Fibroblast of the conjunctiva (primary cell): ENCODE results near the gene CCDC127.
"Not testable (repeated sequence)": the region's sequence is repeated elsewhere in the genome, so short reads cannot be mapped to it uniquely, and the experiment has no call there.

Experiments
- DNase-seq: peaks from one replicate; pipeline ENCODE4 v3.0.0-alpha.2; 2010; ENCODE audit warnings: low read depth

Gene CCDC127

DNA sequence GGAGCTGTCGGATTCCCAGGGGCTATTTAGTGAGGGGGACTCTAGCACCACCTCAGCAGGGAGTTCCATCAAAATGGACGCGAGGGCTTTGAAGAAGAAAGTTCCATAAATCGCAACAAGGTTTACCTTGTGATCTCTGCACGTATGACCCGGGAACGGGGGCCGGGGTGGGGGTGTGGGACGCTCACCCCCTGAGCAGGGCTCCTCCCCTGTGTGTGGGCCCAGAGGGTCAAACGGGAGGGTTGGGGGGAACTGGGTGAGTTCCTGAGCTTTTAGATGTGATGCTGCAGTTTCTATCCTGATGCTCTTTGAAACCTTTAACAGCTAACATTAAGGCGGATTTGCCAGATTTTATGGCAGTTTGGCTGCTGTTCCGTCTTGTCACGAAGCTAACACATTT is 45.5 kb downstream of the CCDC127 start:
- no peak for DNase-seq

DNA sequence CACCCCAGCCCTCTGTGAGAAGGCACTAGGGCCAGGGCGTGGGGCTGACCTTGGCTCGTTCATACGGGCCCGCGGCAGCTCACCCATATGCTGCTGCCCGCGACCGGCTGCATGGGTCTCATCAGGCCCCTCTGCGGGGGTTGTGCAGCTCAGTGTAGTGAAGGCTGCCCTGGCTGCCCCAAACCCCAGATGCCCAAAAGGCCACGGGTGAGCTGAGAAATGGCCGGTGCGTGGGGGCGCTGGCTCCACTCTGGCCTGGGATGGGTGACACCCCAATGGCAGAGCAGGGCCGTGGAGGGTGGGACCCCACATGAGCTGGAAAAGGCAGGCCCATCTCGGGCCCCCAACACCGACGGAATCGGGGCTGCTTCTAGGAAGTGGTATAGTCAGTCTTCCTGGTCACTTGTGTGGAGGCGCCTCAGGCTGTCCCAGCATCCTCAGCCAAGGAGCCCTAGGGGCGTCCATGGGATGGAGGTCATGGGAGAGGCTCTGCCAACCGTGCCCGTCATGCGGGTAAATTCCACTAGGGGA is 46.1 kb downstream of the CCDC127 start:
- no peak for DNase-seq

DNA sequence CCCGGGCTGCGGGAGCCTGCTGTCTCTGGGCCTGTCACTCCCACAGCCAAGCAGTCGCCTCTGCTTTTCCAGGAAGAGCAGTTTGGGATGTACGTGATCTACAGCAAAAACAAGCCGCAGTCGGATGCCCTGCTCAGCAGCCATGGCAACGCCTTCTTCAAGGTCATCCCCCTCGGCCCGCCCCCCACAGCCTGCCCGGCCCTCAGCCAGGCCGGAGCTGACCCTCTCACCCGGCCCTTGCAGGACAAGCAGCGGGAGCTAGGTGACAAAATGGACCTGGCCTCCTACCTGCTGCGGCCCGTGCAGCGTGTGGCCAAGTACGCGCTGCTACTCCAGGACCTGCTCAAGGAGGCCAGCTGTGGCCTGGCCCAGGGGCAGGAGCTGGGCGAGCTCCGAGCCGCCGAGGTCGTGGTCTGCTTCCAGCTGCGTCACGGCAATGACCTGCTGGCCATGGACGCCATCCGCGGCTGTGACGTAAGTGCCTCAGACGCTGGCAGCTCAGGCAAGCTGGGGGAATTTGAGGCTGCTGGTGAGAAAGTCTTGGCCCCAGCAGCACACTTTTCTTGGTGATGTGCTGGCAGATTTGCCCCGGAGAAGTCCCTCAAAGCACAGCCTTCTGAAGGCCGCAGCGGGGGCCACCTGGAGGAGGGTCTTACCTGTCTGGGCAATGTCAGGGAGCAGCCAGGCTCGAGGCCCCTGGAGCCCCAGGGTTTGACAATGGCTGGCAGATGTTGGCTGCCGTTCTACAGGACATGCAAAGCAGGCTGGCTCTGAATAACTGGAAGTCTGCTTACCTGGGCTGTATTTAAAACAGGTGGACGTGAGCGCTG is 46.8 kb downstream of the CCDC127 start:
- DNase-seq: no peak

DNA sequence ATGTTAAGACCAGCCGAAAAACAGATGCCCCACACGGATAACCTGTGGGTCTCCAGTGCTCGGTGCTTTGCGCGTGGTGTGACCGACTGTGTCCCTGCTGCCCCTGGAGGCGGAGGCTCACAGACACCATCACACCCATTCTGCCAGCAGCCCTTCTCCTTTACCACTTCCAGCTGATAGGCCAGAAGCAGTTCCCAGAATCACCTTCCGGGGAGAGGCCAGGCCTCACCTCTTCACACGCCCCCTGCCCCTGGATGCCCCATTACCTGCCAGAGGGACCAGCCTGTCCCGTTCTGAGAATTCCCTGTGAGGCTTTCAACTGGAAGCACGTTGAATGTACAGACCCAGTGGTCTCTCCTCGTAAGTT is 48.2 kb downstream of the CCDC127 start:
- DNase-seq: no peak

DNA sequence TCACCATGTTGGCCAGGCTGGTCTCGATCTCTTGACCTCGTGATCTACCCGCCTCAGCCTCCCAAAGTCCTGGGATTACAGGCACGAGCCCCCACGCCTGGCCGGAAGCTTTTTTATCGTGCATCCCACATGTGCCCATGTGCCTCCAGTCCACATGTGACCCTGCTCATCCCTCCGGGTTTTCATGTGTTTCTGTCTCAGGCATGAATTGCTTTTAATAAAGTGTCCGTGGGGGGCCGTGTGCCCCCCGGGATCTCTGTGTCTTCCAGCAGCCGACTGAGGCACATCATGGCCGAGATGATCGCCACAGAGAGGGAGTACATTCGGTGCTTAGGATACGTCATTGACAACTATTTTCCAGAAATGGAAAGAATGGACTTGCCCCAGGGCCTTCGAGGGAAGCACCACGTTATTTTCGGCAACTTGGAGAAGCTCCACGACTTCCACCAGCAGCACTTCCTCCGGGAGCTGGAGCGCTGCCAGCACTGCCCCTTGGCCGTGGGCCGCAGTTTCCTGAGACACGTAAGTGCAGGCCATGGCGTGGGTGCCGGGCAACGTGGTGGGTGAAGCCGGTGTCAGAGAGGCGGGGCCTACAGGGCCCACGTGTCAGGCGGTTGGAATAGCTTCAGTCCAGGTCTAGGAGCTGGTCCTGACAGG is 48.8 kb downstream of the CCDC127 start:
- no peak for DNase-seq

DNA sequence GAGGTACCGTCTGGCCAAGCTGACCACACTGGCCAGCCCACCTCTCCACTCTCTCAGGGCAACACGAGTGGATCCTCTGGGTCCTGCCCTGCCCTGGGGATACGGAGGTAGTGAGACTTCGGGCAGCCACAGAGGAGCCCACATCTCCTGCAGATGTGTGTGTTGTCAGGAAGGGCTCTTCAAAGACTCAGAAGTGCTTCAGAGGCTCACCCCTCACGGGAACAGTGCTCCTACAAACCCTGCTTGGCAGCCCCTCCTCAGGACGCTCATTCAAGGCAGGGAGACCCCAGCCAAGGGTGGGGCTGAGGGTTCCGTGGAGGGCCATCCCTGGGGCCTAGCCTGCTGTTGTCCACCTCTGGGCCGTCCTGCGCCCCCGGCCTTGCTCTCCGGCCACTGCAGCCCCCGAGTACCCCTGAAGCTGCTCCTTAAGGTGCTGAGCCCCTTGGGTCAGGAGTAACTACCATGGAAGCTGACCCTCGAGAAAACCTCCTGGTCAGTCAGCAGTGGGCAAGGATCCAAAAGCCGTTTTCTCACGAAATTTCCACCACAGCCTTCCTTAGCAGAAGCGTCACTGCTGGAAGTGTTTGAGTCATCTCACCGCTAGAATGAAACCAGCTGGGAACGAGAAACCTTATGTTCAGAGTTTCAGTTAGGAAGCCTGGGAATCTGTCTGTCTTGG is 49.8 kb downstream of the CCDC127 start:
- peak; percentile 55 for DNase-seq

DNA sequence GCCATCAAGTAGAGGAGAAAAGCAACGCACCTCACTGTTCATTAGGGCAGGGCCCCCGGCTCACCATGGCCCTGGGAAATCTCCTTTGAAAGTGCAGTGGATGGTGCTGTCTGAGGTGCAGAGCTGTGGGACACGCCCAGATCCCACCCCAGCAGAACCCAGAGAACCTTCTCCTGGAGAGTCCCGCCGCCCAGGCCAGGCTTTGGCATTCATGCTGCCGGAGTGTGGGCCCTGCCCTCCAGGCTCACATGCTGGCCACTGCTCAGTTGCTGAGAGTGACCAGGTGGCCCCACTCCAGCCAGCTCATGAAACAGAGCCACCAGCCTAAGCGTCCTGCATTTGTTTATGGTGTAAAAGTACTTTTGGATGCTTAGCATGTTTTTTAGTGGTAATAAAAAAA is 50.4 kb downstream of the CCDC127 start:
- no peak for DNase-seq

DNA sequence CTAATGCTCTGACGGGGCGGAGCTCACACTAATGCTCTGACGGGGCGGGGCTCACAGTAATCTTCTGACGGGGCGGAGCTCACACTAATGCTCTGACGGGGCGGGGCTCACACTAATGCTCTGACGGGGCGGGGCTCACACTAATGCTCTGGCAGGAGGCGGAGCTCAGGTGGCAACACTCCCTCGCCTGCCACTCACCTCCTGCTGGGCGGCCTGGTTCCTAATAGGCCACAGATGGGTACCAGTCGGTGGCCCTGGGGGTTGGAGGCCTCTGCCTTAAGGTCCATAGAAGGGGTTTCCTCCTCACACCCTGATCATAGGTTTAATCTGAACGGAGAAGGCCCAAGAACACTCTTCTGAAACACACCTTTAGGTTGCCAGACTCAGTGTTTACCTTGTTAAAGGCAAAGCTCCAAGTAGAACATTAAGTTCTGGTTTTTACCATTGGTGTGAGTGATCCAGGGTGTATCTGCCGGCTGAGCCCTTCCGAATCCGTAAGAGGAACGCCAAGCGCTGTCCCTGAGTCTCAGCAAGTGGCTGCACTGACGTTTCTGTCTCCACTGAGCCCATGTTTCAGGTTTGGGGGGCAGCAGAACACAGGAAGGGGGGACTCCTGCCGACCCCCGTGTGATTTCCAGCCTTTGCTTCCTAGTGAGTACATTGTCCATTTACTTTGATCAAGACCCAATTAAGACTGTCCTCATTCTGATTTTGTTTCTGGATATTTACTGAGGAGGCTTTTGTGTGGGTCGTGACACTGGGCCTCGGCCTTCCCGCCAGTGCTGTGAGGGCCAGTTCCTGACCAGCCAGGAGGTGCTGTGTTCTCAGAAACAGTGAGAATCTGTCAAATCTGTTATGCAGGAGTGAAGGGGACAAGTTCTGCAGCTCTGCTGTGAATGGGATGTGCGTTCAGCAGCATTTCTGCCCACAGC is 51.2 kb downstream of the CCDC127 start:
- DNase-seq: no peak

DNA sequence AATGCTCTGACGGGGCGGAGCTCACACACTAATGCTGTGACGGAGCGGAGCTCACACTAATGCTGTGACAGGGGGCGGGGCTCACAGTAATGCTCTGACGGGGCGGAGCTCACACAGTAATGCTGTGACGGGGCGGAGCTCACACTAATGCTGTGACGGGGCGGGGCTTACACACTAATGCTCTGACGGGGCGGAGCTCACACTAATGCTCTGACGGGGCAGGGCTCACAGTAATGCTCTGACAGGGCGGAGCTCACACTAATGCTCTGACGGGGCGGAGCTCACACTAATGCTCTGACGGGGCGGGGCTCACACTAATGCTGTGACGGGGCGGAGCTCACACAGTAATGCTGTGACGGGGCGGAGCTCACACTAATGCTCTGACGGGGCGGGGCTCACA is 53.2 kb downstream of the CCDC127 start:
- not testable (repeated sequence) for DNase-seq

DNA sequence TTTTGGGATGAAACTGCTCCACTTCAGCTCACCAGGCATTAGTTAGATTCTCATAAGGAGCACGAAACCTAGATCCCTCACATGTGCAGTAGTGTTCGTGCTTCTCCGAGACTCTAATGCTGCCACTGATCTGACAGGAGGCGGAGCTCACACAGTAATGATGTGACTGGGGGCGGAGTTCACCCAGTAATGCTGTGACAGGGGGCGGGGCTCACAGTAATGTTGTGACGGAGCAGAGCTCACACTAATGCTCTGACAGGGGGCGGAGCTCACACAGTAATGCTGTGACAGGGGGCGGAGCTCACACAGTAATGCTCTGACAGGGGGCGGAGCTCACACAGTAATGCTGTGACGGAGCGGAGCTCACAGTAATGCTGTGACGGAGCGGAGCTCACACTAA is 53.7 kb downstream of the CCDC127 start:
- no peak for DNase-seq

DNA sequence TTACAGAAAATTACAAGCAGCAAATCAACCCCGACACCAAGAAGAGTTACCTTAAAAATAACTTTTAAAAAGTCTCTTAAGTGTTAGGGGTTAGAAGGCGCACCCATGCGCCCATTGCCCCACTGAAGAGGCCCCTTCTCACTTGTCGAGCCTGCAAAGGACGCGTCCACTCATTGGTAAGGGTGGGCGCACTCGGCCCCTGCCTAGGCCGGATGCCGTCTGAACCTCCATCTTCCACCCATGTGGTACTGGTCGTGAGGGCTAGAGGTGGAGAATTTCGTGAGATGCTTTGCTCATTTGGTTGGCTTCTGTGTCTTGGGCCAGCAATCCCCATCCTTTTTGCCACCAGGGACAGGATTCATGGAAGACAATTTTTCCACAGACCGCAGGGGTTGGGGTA is 54.1 kb downstream of the CCDC127 start:
- no peak for DNase-seq

DNA sequence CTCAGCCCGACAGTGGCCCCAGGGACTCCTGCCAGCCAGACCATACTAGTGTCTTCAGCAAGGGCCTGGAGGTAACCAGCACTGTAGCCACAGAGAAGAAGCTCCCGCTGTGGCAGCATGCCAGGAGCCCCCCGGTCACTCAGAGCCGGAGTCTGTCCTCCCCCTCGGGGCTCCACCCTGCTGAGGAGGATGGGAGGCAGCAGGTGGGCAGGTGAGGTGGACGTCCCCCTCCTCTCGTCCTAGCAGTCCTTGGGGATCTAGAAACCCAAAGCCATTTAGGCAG is 54.7 kb downstream of the CCDC127 start:
- no peak for DNase-seq

DNA sequence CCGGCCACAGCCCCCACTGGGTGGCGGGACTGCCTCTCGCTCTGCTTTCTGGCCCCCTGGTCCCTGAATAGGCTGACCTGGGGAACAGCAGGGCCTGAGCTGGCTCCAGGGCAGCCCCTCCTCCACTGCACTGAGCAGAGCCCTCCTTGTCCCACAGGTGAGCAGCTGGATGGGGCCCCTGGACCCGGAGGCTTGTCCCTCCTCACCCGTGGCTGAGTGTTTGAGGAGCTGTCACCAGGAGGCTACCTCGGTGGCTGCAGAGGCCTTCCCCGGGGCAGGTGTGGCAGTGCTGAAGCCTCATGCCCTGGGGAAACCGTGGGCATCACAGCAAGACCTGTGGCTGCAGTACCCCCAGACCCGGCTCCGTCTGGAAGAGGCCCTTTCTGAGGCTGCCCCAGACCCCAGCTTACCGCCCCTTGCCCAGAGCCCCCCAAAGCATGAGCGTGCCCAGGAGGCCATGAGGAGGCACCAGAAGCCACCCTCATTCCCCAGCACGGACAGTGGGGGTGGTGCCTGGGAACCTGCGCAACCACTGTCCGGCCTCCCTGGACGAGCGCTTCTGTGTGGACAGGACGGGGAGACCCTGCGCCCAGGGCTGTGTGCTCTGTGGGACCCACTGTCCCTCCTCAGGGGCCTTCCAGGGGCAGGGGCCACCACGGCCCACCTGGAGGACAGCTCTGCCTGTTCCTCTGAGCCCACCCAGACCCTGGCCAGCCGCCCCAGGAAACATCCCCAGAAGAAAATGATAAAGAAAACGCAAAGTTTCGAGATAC is 55.2 kb downstream of the CCDC127 start:
- DNase-seq: no peak

DNA sequence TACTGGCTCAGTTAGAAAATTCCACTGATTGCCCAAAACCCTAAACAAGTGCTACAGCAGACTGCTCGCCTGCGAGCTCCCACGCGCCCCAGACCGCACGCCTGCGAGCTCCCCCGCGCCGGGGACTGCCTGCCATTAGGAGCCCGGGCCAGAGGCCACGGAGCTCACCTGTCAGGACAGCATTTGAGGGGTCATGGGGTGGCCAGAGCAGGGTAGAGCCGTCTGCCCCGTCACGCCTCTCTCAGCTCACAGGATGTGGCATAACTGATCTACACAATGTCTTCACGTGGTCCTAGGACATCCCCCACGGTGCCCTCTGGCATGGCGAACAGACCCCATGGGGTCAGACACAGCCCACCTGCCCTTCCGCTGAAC is 55.8 kb downstream of the CCDC127 start:
- no peak for DNase-seq

DNA sequence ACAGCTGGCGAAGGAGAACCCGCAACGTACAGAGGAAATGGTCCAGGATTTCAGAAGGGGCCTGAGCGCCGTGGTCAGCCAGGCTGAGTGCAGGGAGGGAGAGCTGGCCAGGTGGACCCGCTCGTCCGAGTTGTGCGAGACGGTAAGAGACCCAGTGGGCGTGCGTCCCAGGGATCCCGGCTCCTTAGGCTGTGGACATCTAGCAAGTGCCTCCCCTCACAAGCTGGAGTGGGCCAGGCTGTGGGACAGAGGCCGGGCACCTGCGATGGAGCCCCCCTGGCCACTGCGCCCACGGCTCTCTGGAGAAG is 56.2 kb downstream of the CCDC127 start:
- no peak for DNase-seq

DNA sequence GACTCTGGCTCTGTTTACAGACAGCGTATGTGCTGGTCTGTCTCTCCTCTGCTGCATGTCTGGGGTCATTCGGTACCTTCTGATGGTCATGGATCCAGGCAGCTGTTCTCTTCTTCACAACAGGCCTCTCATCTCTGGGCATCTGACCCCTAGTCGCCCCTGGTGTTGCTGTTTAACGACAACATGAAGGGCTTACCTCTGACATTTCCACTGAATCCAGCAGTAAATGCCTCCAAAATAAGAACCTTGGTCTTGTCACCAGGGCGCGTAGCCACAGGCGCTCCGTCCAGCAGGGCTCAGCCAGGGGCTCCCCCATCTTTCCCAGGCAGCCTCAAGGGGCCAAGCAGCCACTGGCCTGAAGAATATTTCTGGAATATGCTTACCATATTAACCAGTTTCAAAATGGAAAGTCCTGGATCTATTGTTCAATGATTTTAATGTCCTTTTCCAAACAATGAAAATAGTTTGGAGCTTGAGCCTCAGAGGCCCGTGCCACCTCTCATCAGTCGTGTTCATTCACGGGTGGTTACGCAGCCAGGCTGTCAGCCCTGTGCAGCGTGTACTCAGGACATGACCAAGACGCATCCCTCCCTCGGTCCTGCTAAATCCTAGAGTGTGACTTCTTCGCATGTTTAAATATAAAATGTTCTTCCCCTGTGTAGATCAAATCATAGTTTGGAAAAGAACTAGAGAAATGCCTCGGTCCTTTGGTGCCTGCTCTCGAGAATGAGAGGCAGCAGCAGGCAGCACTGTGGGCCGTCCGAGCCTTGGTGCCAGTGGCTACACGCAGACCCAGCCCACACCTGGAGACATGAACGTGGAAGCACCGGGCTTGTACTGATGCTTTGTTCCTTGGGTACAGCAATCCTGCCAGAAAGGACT is 56.8 kb downstream of the CCDC127 start:
- no peak for DNase-seq

DNA sequence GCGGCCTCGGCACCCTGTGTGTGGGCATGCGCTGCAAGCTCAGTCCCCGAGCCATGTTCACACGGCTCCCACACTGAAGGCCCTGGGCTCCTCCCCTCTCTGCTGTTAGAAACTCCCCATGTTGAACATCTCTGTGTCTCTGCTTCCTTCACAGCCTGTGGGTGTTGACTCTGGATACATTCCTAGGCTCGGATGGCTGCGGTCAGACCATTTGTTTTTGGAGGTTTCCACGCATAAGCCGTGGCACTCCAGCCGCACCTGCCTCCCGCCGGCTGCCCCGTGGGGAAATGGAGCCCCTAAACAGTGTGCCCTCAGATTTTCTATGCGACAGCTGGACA is 57.8 kb downstream of the CCDC127 start:
- DNase-seq: no peak

DNA sequence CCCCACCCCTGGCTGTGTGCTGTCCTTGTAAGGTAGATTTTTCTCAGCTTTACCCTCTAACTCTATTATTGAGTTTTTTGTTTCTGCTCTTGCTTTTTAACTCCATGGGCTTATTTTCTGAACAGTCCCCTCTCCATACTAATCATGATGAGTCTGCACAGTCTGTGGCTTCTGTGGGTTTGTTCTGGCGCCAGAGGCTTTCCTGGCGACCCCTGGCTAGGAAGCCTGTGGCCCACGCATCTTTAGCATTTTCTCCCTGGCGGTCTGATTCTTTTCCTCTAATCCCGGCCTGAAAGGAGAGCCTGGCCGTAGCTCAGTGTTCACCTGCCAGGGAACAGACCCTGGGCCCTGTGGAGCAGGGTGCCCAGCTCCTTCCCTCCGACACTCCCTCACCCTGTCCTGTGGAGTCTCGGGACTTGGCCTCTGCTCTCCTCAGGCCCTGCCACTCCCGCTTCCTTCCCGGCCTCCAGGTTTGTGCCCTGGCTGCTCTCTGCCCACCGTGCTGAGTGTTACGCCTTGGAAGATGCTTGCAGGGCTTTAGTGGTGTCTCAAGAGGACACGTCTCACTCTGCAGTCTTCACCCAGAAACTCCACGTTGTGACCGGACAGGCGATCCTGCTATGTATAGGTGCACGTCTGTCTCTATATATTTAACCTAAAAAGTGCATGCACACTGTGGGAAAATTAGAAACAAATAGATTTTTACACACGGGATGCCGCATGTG is 58.3 kb downstream of the CCDC127 start:
- no peak for DNase-seq

DNA sequence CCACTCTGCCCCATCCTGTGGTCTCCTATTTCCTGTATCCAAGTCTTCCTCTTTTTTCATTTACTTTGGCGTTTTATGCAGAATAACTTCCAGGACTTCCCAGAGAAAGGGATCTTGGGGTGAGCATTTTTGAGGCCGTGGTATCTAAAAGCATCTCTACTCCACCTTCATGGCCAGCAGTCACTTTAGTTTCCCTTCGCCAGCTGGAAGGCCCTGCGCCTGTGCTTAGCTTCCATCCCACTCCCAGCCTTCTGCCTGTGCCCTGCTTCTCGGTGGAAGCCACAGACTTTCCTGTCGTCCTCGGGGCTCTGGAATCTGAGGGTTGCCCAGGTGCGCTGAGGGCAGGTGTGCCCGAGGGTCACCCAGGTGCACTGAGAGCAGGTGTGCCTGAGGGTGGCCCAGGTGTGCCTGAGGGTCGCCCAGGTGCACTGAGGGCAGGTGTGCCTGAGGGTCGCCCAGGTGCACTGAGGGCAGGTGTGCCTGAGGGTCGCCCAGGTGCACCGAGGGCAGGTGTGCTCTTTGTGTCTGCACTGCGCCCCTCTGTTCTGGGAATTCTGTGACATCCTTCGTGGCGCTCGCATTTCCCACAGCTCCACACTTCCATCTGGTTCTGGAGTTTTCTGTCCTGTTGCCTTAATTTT is 59.0 kb downstream of the CCDC127 start:
- DNase-seq: no peak

DNA sequence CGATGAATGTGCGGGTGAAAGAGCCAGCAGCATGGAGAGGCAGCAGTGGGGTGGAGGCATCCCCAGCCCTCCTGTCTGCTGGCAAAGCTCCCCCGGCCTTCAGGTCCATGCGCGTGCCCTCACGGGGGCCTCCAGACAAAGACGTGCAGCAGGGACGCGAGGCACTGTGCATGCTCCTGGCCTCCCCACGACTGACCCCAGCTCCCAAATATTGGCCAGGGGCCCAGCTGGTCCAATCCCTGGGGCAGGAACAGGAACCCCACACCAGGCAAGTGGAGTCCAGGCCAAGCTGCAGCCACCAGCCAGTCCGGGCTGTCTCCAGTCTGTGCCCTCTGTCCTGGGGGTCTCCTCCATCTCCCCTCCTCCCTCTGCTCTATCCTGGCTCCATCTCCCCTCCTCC is 60.2 kb downstream of the CCDC127 start:
- DNase-seq: no peak
